ENCODE measurements around the gene SMPD3. TPM values are rescaled to one million over a fixed set of nuclear protein-coding genes. Genes with fewer than 3 reads are reported as not detected.
A peak's percentile ranks its signal among the peaks of the same experiment; 100 is the strongest.

SMPD3 gene
- total RNA-seq, 1 donor: 2.6 TPM

DNA sequence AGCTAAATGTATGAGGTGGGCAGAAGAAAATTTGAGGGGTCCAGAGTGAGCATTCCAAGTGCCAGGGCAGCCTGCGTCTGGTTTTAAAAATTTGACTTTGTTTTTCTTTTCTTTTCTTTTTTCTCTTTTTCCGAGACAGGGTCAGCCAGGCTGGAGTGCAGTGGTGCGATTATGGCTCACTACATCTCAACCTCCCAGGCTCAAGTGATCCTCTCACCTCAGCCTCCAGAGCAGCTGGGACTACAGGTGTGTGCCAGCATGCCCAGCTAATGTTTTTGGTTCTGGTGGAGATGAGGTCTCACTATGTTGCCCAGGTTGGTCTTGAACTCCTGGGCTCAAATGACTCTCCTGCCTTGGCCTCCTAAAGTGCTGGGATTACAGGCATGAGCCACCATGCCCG lies 15.6 kb downstream of the SMPD3 start:
- Histone ChIP-seq H3K27me3 (ENCODE audit: insufficient read depth, low read length) (no peaks in the 10 kb centered on the region), H3K4me1 (ENCODE audit: insufficient read depth, low read length) (no peaks in the 10 kb centered on the region), H3K4me3 (ENCODE audit: low read length) (no peak overlapping the region), H3K9me3 (ENCODE audit: low read depth, low read length) (no peaks in the 10 kb centered on the region)

DNA sequence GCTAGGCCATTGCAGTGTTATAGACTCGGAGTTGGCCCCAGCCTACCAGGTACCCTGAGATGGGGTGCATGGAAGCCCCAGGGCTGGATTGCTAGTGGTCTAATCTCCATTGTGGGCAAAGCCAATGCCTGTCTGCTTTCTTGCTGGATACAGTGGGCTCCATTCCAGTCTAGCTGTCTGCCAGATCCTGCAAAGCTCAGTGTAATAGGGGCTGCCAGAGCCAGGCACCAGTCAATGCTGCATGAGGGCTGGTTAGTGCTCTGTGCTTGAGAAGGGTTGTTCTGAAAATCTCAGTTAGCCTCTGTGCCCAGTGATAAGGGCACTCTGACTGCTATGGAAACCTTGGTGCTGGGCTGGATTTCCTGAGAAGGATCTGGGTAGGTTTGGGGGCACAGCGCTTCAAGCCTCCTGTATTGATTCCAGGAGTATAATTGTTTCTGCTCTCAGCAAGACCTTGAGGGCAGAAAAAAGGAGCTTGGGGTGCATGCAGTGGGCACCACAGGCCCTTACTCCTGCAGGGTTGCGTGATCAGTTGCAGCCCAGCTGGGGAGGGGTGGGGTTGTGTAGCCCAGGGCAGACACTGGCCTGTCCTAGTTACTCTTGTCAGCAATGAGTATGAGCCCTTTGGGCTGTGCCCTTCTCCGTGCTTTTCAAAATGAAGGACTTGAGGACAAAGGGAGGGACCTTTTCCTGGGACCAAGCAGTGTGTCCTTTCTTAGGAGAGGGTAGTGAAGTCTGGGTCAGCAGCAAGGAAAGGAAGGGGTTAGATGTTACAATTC lies 19.0 kb downstream of the SMPD3 start:
- Histone ChIP-seq H3K4me1 (ENCODE audit: insufficient read depth, low read length) (no peaks in the 10 kb centered on the region), H3K4me3 (ENCODE audit: low read length) (no peak overlapping the region), H3K27me3 (ENCODE audit: insufficient read depth, low read length) (no peaks in the 10 kb centered on the region), H3K9me3 (ENCODE audit: low read depth, low read length) (no peaks in the 10 kb centered on the region)

DNA sequence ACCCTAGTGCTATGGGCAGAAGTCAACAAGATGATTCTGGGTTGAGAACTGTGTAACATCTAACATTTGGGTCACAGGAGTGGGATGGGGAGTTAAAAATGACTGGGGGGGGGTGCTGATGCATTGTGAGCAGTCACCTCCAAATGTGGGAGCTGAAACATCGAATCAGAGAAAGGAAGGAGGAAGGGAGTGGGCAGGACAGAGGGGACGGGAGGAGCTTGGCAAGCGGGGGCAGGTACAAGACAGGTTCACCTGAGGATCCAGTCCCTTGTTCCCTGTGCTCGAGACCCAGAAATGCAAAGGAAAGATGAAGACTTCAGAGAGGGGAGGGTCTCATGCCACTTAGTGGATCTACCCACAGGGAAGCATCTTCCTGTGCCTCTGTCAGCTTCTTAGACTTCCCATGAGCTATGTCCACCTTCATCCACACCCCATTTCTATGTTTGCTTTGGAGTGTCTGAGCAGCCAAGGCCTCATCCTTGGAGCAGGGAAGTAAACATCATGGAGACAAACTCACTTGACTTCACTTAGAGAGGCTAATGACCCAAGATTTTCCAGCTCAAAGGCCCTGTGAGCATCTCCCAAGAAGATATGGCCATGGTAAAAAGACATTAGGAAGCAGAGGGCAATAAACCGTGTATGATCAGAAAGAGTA lies 20.5 kb downstream of the SMPD3 start:
- H3K27me3 ChIP-seq (ENCODE audit: insufficient read depth, low read length): no peaks in the 10 kb centered on the region
- H3K4me1 ChIP-seq (ENCODE audit: insufficient read depth, low read length): no peaks in the 10 kb centered on the region

DNA sequence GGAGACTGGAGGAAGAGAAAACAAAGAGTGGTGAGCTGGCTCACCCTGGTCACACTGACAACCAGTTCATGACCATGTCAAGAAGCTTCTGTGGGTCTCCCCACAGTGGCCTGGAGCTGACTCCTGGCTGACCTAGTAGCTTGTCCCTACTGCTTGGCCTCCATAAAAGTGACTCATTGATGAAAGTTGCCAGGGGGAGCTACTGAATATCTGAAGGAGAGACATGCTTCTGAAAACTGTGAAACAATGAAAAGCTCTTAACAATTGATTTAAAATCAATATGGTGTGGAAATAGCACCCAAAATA lies 22.0 kb downstream of the SMPD3 start:
- Histone ChIP-seq H3K4me3 (ENCODE audit: low read length) (no peak overlapping the region), H3K4me1 (ENCODE audit: insufficient read depth, low read length) (no peaks in the 10 kb centered on the region), H3K27me3 (ENCODE audit: insufficient read depth, low read length) (no peaks in the 10 kb centered on the region), H3K9me3 (ENCODE audit: low read depth, low read length) (no peaks in the 10 kb centered on the region)

More for the DNA sequence above, 20.5 kb downstream of the SMPD3 start:
- no peak overlapping the region for H3K4me3 ChIP-seq (ENCODE audit: low read length)
- no peaks in the 10 kb centered on the region for H3K9me3 ChIP-seq (ENCODE audit: low read depth, low read length)

DNA sequence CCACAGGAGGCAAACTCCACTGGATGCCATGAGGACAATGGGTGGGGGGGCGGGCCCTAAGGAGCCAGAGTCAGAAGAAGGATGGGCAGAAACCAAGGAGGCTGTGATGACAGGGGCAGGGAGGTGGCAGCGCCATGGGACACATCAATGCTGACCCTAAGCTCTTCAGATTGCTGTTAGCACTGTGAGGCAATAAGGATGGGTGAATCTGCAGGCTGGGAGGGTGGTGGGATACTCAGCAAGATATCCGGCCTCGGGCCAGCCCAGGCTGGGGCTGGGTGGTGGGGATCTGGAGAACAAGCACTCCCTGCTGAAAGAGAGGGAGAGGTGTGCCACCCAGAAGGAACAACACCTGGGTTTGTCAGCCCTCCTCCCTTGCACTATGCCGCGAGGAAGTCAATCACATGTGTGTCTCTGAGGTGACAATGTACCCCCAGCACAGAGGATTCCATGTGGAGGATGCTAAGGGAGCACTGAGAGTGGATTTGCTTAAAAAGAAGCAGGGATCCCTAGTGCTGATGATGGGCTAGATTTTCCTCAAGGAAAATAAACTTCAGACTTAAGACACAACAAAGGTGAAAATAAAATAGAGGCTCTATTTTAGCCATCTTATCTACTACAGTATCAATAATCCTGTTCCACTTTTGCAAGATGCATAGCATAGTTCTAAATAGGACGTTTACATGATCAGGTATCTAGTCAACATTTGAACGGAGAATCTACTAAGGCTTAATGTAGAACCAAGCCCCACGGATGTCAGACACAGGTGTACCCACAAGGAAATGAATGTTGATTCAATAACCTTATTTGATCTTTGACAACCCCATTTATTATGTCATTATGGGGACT lies 22.6 kb downstream of the SMPD3 start:
- no peaks in the 10 kb centered on the region for H3K4me1 ChIP-seq (ENCODE audit: insufficient read depth, low read length)
- H3K9me3 ChIP-seq (ENCODE audit: low read depth, low read length): no peaks in the 10 kb centered on the region
- no peak overlapping the region for H3K4me3 ChIP-seq (ENCODE audit: low read length)
- H3K27me3 ChIP-seq (ENCODE audit: insufficient read depth, low read length): no peaks in the 10 kb centered on the region

DNA sequence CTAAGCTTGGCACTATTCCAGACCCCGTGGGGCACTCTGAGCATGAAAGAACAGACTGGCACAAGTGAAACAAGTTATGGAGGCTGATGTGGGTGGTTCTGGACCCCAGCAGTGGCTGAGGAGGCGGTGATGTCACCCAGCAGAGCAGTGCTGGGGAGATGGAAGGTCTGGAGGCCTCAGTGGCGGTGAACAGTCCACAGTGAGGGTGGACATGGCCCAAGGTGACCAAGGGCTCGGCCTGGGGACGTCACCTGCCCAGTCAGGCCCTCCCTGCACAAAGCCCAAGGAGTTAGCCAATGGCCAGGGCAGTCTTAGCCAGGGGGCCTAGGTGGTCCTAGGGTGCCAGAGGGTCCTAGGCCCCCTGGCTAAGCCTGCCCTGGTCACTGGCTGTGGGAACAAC lies 24.5 kb downstream of the SMPD3 start:
- H3K27me3 ChIP-seq (ENCODE audit: insufficient read depth, low read length): no peaks in the 10 kb centered on the region
- peaks cover 9% of the 10 kb centered on the region for H3K4me1 ChIP-seq (ENCODE audit: insufficient read depth, low read length)
- H3K9me3 ChIP-seq (ENCODE audit: low read depth, low read length): no peaks in the 10 kb centered on the region
- H3K4me3 ChIP-seq (ENCODE audit: low read length): no peak overlapping the region

DNA sequence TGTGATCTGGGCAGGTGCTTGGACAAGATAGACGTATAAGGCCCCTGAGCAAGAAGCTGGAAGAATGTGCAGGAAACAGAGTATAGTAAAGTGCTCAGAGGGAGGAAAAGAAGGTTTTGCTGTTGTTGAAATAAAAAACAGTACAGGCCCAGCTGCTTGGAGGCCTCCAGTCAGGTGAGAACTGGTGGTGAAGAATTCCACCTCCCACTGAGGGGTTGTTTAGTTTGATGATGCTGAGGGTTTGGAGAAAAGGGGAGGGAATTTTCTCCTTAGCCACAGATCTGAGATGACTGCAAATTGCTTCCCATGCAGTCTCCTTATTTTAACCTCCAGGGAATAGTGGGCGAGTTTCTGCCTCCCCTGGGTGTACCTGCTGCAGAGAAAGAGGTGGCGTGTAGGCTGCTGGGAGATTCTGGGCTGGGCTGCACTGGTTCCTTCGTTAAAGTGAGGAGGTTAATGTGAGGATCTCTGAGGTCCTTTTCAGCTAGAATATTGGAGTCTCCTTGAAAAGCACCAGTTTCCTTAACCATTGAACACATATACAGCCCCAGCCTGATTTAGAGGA lies 25.8 kb downstream of the SMPD3 start:
- Histone ChIP-seq H3K27me3 (ENCODE audit: insufficient read depth, low read length) (no peaks in the 10 kb centered on the region), H3K9me3 (ENCODE audit: low read depth, low read length) (no peaks in the 10 kb centered on the region), H3K4me3 (ENCODE audit: low read length) (no peak overlapping the region), H3K4me1 (ENCODE audit: insufficient read depth, low read length) (peaks cover 20% of the 10 kb centered on the region)

DNA sequence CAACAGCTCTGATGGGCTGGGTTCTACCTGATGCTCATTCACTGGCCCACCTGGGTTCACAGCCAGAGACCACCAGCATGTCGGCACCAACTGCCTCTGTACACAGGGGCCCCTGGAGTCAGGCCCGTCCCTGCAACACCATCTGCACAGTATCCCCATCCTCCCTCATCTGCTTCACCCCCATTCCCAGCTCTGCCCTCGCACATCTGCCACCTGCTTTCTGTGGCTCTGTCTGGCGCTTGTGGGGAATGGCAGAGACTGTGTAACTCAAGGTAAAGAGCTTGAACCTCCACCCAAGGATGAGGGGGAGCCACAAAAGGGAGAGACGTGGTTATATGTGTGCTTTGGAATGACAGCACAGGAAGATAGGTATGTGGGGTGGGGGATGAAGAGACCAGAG lies 27.2 kb downstream of the SMPD3 start:
- peaks cover 34% of the 10 kb centered on the region for H3K4me1 ChIP-seq (ENCODE audit: insufficient read depth, low read length)
- no peak overlapping the region for H3K4me3 ChIP-seq (ENCODE audit: low read length)
- no peaks in the 10 kb centered on the region for H3K27me3 ChIP-seq (ENCODE audit: insufficient read depth, low read length)
- no peaks in the 10 kb centered on the region for H3K9me3 ChIP-seq (ENCODE audit: low read depth, low read length)

DNA sequence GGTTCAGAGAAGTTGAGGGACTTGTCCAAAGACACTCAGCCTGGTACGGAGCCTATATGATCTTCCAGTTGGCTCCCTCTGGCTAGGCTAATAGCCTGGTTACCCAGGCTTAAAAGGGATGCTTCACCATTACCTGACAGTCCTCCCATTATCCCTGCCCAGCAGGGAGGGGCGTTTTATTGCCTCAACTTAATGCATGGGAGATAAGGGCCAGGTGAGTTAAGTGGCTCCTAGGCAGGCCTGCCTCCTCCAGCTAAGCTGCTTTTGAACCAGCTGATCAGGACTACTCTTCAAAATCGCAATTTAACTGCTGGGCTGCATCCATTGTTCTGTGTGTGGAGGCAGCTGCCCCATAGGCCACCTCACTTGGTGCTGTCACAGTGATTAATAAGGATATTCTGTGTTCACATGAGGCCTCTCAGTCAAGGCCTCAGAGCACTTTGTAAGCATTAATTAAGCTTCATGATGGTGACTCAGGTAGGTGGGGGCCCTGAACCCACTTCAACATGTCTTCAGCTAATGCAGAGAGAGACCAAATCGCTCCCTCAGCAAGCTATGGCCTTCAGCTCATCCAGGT lies 27.9 kb downstream of the SMPD3 start:
- H3K4me3 ChIP-seq (ENCODE audit: low read length): no peak overlapping the region
- peaks cover 37% of the 10 kb centered on the region for H3K4me1 ChIP-seq (ENCODE audit: insufficient read depth, low read length)
- H3K27me3 ChIP-seq (ENCODE audit: insufficient read depth, low read length): no peaks in the 10 kb centered on the region
- H3K9me3 ChIP-seq (ENCODE audit: low read depth, low read length): no peaks in the 10 kb centered on the region

DNA sequence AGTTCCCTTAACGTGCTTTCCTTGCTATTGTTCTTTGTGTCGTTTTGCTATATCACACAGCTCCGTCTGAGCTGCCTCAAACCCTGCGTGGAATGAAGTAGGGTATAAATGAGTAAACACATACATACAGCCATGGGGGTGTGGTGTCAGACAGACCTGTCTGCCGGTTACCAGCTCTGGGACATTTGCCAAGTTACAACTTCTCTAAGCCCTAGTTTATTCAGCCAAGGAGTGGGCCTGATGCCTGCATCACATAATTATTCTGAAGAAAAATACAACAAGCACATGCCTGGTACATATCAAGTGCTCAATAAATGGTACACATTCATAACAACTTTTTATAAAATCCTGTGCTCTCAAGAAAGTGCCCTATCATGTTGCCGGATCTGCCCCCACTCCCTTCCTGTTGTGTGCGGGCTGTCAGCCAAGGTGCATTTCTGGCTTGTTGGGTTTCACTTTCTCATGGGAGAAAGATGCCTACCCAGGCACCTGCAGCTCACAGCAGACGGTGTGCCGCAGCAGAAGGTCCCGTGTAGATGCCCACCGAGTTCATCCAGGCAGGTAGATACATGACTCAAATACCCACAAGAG lies 30.5 kb downstream of the SMPD3 start:
- Histone ChIP-seq H3K27me3 (ENCODE audit: insufficient read depth, low read length) (no peaks in the 10 kb centered on the region), H3K4me1 (ENCODE audit: insufficient read depth, low read length) (peaks cover 37% of the 10 kb centered on the region), H3K9me3 (ENCODE audit: low read depth, low read length) (no peaks in the 10 kb centered on the region), H3K4me3 (ENCODE audit: low read length) (peak overlapping the region; percentile 3)

DNA sequence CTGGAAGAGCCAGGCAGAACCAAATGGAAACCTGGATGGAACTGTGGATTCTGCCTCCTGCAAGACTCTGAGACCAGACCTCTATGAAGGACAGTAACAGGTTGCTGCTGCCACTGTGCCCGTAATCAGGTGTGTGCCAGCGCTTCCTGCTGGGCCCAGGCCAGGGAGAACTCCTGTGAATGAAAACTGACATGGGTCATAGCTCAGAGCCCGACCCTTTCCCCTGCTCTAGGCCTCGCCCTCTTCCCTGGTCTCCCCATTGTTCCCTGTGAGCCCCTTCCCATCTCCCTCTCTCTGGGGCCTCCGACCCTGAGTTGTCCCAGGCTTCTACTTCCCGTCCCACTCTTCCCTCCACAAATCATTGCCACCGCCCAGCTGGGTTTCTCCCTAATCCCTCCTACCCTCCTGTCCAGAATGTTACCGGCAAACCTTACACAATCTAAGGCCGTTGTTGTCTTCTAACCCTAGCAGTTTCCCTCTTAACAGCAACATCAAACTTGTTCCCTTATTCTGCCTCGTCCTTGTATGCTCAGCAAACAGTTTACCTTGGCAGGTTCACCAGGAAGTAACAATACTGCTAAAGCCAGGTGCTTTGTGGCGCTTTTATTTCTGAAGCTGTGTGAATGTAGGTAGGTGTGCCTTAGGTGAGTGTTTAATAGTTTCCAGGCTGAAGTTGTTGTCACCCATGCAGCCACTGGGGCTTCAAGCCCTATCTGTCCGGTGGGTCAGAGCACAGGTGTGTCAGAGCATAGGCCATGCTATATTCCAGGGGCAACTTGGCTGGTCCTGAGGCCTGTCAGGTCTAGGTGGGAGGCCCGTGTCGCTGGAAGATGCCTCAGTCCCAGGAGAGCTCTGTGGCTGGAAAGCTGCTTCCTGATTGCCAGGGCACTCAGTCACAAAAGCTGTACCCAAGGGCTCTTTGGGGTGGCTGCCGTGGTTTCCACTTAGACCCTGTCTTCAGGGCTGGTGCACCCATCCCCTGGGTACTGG lies 32.0 kb downstream of the SMPD3 start:
- no peaks in the 10 kb centered on the region for H3K9me3 ChIP-seq (ENCODE audit: low read depth, low read length)
- no peaks in the 10 kb centered on the region for H3K27me3 ChIP-seq (ENCODE audit: insufficient read depth, low read length)
- peaks cover 37% of the 10 kb centered on the region for H3K4me1 ChIP-seq (ENCODE audit: insufficient read depth, low read length)
- H3K4me3 ChIP-seq (ENCODE audit: low read length): no peak overlapping the region

DNA sequence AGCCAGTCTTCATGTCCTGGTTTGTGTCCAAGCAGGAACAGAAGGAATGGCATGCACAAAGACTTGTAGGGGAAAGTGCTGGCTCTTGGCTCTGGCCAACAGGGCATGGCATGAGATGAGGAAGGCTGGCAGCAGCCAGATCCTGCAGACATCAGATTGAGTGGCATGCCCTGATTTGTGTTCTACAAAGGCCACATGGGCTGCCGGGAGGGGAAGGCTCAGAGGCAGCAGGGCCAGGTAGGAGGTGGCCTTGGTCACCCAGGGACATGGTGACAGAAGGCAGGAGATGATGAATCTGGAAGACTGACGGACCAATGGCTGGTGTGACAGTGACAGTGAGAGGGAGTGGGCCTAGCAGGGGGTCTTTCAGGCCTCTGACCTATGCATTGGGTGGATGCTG lies 33.7 kb downstream of the SMPD3 start:
- Histone ChIP-seq H3K4me1 (ENCODE audit: insufficient read depth, low read length) (peaks cover 35% of the 10 kb centered on the region), H3K4me3 (ENCODE audit: low read length) (no peak overlapping the region)

DNA sequence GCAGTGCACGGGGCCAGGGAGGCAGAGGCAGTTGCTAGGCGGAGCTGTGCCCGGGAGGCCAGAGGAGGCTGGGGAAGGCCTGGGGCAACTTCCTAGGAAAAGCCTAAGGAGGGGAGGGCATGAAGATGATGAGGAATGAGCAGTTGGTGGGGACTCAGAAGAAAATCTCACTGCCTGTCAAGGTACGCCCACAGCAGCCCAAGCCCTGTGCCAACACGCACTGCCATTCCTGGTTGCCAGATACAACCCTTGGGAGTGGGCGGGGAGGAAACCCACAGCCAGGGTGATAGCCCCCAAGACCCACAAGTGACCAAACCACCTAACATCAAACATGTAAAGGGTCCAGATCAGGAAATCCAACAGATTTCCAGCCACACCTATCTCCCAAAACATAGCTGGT lies 36.2 kb downstream of the SMPD3 start:
- Histone ChIP-seq H3K9me3 (ENCODE audit: low read depth, low read length) (no peaks in the 10 kb centered on the region), H3K4me3 (ENCODE audit: low read length) (no peak overlapping the region), H3K4me1 (ENCODE audit: insufficient read depth, low read length) (peaks cover 12% of the 10 kb centered on the region), H3K27me3 (ENCODE audit: insufficient read depth, low read length) (no peaks in the 10 kb centered on the region)

More for the DNA sequence above, 33.7 kb downstream of the SMPD3 start:
- Histone ChIP-seq H3K9me3 (ENCODE audit: low read depth, low read length) (no peaks in the 10 kb centered on the region), H3K27me3 (ENCODE audit: insufficient read depth, low read length) (no peaks in the 10 kb centered on the region)

DNA sequence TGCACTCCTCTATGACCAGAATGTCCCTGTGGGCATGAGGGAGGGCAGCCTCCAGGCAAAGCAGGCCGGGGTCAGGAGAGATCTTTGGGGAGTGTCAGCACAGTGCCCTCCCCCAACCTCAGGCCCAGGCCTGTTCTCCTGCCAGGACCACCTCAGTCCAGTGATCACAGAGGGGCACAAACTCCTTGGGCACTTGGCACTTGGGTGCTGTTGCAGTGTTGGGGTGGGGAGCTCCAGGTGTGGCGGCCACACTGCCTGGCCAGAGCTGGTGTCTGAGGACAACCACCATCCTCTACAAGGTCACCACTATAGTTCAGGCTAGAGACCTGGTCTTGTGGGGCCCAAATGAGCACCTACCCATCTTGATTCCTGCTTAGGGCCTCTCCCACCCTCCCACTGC lies 37.2 kb downstream of the SMPD3 start:
- Histone ChIP-seq H3K9me3 (ENCODE audit: low read depth, low read length) (no peaks in the 10 kb centered on the region), H3K4me3 (ENCODE audit: low read length) (no peak overlapping the region), H3K4me1 (ENCODE audit: insufficient read depth, low read length) (peaks cover 3% of the 10 kb centered on the region), H3K27me3 (ENCODE audit: insufficient read depth, low read length) (no peaks in the 10 kb centered on the region)
